WERI-Rb-1 (cell line): ENCODE data around the gene TRIO.

Experiments used
- DNase-seq: peaks from one replicate; pipeline ENCODE4 v3.0.0-alpha.2; 2020
- H3K27ac ChIP-seq: fragments of 250-450 bp; sonication (Bioruptor Pico); 2 replicates; pipeline ENCODE4 v1.5.1; 2020; ENCODE audit warnings: mild to moderate bottlenecking, moderate library complexity
- H3K27me3 ChIP-seq: fragments of 250-450 bp; sonication (Bioruptor Pico); 2 replicates; pipeline ENCODE4 v1.5.1; 2021; ENCODE audit warnings: mild to moderate bottlenecking, low read depth, moderate library complexity; ENCODE audit not compliant: insufficient read depth, severe bottlenecking
- H3K36me3 ChIP-seq: fragments of 250-450 bp; sonication (Bioruptor Pico); 2 replicates; pipeline ENCODE4 v1.5.1; 2020; ENCODE audit warnings: mild to moderate bottlenecking, moderate library complexity
- H3K4me3 ChIP-seq: 2 replicates; pipeline ENCODE4 v1.5.1; 2011; ENCODE audit warnings: low read depth, mild to moderate bottlenecking, control low read depth, low read length
- H3K9me3 ChIP-seq: fragments of 250-450 bp; sonication (Bioruptor Pico); 2 replicates; pipeline ENCODE4 v1.5.1; 2021; ENCODE audit warnings: mild to moderate bottlenecking, moderate library complexity; ENCODE audit not compliant: severe bottlenecking
- TF ChIP-seq, protein P1 (sequence below): IDR thresholded peaks from 2 replicates; pipeline ENCODE4 v1.5.1; 2011; ENCODE audit warnings: low read depth, mild to moderate bottlenecking, control low read depth, inconsistent platforms, low read length

The TRIO gene

DNA sequence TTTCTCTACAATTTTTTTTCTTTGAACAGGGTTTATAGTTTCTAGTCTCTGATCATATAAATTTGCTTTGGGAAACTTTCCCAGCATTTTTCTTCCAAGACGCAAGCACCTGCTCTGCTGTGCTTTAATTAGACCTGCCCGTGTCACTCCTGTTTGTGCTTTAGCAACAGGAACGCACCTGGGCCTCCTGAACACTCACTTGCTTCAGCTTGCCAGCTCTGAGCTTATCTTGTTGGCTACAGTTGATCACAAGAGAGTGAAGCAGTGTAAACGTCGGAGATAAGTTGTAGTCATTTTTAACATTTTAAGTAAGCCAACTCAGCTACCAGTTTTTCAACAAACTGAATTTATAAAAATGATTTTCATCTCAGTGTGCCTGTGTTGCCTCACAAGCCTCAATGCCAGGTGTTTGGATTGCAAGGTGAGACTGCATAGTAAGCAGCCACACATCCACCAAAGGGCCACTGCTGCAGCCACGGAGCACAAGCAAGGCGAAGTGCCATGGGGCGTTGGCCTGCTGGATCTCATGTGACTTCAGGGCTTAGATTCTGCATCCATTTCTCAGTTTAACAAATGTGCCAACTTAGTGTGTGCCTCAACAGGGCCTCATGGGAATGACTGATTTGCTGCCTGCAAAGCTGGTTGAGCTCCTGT is 166.9 kb downstream of the TRIO start:
- Histone ChIP-seq H3K9me3 (no peaks in the 10 kb centered on the region), H3K27me3 (no peaks in the 10 kb centered on the region), H3K4me3 (no peak overlapping the region), H3K36me3 (peaks cover 9% of the 10 kb centered on the region), H3K27ac (no peak overlapping the region)
- TF ChIP-seq, protein P1, sequence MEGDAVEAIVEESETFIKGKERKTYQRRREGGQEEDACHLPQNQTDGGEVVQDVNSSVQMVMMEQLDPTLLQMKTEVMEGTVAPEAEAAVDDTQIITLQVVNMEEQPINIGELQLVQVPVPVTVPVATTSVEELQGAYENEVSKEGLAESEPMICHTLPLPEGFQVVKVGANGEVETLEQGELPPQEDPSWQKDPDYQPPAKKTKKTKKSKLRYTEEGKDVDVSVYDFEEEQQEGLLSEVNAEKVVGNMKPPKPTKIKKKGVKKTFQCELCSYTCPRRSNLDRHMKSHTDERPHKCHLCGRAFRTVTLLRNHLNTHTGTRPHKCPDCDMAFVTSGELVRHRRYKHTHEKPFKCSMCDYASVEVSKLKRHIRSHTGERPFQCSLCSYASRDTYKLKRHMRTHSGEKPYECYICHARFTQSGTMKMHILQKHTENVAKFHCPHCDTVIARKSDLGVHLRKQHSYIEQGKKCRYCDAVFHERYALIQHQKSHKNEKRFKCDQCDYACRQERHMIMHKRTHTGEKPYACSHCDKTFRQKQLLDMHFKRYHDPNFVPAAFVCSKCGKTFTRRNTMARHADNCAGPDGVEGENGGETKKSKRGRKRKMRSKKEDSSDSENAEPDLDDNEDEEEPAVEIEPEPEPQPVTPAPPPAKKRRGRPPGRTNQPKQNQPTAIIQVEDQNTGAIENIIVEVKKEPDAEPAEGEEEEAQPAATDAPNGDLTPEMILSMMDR = no peak
- DNase-seq = no peak

DNA sequence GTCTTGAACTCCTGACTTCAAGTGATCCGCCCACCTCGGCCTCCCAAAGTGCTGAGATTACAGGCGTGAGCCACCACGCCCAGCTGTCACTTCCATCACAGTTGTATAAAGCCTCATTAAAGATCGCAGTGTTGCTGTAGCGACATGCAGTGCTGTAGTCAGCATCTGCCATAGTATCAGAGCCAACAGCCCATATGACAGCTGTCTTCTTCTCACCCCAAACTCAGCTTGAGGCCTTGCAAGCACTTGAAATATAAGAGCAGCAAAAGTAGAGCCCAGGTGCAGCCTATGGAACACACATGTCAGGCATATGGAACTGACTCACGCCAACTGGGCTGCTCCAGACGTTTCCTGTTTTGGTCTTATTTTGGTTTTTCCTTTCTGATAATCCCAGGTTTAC is 167.8 kb downstream of the TRIO start:
- no peak overlapping the region for H3K27ac ChIP-seq
- H3K36me3 ChIP-seq = peaks cover 8% of the 10 kb centered on the region
- no peak for DNase-seq
- H3K27me3 ChIP-seq = no peaks in the 10 kb centered on the region
- H3K4me3 ChIP-seq = no peak overlapping the region
- no peaks in the 10 kb centered on the region for H3K9me3 ChIP-seq
- TF ChIP-seq, protein P1 = no peak

DNA sequence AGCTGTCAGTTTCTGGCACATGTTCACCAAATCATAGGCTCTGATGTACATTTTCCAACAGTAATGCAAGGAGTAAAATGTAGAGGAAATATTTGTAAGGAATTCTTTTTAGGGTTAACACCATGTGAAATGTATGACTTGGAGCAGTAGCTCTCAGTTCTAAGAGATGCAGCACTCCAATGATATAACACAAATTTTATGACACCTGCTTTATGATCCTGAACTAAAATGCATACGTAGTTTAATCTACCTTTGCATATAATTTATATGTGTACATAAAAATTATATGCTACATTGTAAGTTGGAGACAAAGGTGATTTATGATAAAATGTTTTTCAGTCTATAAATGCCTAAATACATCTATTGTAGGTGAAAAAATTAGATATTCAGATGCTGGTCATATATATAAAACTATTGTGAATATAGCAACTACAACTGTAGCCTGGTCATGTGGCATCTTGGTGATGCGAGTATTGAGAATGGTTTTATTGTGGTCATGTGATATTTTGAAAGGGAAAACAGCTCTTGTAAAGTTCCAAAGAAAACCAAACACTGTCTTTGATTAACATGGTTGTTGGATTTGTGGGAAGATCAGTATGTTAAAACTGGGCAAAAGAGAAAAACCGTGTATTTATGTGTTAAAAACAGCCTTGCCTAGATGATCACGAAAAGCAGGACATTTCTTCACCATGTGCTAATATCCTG is 171.0 kb downstream of the TRIO start:
- no peak for DNase-seq
- Histone ChIP-seq H3K36me3 (peaks cover 12% of the 10 kb centered on the region), H3K27ac (no peak overlapping the region), H3K27me3 (no peaks in the 10 kb centered on the region), H3K9me3 (no peaks in the 10 kb centered on the region), H3K4me3 (no peak overlapping the region)
- TF ChIP-seq, protein P1 = no peak

DNA sequence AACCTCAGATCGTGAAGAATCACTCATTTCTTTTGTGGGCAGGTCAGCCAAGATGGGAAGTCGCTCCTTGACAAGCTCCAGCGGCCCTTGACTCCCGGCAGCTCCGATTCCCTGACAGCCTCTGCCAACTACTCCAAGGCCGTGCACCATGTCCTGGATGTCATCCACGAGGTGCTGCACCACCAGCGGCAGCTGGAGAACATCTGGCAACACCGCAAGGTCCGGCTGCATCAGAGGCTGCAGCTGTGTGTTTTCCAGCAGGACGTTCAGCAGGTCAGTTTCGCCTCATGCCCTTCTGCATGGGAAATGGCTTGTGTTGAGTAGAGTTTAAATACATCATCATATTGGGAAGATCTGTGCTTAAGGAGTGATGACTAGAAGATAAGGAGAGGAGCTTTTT is 173.3 kb downstream of the TRIO start:
- no peak overlapping the region for H3K27ac ChIP-seq
- H3K9me3 ChIP-seq = no peaks in the 10 kb centered on the region
- no peak overlapping the region for H3K4me3 ChIP-seq
- H3K27me3 ChIP-seq = no peaks in the 10 kb centered on the region
- H3K36me3 ChIP-seq = peaks cover 12% of the 10 kb centered on the region
- DNase-seq = no peak
- TF ChIP-seq, protein P1 = no peak

DNA sequence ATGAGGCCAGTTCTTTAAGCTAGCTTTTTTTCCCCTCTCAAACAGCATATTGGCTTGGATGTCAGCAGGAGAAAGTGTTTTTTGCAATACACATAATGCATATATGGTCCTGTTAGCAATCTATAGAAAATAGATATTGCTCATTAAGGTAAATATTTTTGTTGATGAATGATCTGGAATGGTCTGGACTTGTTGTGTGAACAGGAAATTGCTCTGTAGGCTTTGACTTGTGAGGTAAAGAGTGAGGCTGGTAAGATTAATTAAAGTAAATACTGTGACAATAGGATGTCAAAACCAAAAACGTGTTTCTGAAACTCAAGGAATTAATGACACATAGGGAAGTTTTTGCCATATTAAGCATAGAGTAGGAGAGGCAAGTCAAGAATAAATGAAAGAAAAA is 176.0 kb downstream of the TRIO start:
- no peak for DNase-seq
- H3K4me3 ChIP-seq = no peak overlapping the region
- H3K27ac ChIP-seq = no peak overlapping the region
- TF ChIP-seq, protein P1 = no peak
- H3K36me3 ChIP-seq = peaks cover 12% of the 10 kb centered on the region
- H3K27me3 ChIP-seq = no peaks in the 10 kb centered on the region
- no peaks in the 10 kb centered on the region for H3K9me3 ChIP-seq
